Femur (tissue), 1 donor: ENCODE measurements around the gene FMO2.

Experiments used
- DNase-seq: peaks from one replicate; pipeline ENCODE4 v3.0.0-alpha.2; 2017

Gene FMO2, protein sequence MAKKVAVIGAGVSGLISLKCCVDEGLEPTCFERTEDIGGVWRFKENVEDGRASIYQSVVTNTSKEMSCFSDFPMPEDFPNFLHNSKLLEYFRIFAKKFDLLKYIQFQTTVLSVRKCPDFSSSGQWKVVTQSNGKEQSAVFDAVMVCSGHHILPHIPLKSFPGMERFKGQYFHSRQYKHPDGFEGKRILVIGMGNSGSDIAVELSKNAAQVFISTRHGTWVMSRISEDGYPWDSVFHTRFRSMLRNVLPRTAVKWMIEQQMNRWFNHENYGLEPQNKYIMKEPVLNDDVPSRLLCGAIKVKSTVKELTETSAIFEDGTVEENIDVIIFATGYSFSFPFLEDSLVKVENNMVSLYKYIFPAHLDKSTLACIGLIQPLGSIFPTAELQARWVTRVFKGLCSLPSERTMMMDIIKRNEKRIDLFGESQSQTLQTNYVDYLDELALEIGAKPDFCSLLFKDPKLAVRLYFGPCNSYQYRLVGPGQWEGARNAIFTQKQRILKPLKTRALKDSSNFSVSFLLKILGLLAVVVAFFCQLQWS

DNA sequence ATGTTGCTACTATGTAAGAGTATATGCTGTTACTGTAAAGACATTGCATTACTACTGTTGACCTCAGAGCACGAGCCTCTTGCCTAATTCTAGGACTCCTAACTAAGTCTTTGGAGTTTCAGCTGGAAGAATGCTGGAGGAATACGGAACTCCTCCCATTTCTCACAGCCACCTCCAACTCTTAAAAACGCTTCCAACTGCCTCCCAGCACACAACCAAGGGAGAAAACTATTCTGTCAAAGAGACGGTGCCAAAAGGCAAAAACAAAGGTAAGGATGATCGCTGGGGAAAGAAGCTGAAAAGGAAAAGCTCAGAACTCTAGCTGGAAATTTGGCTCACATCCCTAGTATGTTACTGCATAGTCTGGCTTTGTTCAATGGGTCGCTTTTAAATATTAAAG is at the start of gene FMO2:
Gene FMO2 (plus strand): TSS at position 210 of the 400 bp plus-strand sequence. CDS start 414 bp downstream, outside the sequence.
- DNase-seq, result peak; percentile 47

DNA sequence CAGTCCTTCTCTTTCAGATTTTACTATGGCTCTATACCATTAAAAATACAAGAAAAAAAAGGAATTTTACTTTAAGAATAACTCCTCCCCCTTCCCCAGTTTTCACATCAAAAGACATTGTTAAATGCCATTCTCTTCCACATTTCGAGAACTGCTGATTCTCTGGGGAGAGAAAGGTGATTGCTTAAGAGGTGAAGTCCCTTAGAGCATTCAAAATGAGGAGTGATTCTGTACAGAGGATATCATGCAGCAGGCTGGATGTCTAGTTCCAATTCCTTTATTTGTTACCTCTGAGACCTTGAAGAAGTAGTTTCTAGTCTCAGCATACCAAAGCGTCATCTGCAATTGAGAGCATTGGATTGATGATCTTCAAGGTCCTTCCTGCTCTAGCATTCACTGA is 47.5 kb upstream of the FMO2 start:
- no peak for DNase-seq

- DNase-seq, result no peak
These were observed 46.1 kb upstream of the FMO2 start for GRCh38 chr1:171138980-171139379.

GRCh38 chr1:171139890-171140289 is 45.2 kb upstream of the FMO2 start:
- DNase-seq, result no peak

- DNase-seq, result peak; percentile 44
These were observed 44.7 kb upstream of the FMO2 start for GRCh38 chr1:171140401-171140800.

DNA sequence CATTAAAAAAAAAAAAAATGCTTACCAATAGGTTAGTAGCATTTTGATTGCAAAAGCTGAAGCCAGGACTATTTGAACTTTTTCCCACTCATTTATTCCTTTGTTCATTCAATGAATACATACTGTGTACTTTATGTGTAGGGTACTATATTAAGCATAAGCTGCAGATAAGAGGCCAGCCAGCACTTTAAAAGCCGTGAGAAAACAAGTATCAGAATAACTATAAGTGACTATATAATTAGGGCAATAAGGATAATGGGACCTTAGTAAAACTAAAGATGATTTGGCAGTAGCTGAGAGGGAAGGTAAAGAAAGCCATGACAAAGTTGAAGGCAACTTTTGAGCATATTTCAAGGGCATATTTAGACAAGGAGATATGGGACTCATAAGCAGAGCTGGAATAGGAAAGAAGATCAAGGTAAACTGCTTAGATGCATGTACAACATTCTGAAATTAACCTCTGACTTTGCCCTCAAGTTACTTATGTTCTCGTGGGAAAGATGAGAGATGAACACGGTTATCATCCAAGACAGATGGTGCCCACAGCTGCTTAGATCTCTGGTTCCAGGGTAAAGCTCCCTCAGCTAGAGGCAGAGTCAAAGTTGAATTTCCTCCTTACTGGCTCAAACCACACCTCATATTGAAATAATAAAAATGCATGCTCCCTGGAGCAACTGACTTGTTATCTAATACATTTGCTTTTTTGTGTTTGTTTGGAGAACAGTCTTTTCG is 44.0 kb upstream of the FMO2 start:
- DNase-seq, result peak; percentile 34

DNA sequence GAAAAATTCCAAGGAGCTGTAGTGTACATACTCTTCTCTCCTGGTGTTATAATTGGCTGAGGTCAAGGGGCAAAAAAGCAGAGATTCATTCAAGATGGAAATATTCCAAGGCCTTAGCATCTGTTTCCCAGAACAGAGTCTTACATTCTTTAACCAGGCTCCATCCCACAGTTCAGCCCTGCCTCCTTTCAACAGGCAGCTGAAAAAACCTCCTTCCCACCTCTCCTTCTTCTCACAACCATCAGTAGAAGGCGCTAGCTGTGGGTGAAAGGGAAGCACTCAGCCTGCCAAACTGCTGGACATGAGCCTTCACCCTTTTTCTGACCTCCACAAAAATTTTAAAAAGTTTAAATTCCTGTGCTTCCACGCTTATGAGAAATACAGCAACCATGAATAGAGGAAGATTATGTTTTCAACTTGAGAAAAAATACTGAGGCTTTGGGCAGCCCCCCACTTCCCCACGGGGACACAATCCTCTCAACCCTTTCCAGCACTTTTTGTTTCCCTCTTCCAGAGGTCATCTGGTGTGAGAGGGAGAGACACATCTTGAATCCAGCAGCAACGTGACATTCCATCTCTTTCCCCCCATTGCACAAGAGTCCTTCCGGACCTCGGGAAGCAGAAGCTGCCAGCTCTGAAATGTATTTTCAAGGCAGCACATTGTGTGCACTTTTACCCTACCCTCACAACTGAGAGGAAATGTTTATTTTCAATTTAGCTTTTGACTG is 43.2 kb upstream of the FMO2 start:
- peak; percentile 85 for DNase-seq

DNA sequence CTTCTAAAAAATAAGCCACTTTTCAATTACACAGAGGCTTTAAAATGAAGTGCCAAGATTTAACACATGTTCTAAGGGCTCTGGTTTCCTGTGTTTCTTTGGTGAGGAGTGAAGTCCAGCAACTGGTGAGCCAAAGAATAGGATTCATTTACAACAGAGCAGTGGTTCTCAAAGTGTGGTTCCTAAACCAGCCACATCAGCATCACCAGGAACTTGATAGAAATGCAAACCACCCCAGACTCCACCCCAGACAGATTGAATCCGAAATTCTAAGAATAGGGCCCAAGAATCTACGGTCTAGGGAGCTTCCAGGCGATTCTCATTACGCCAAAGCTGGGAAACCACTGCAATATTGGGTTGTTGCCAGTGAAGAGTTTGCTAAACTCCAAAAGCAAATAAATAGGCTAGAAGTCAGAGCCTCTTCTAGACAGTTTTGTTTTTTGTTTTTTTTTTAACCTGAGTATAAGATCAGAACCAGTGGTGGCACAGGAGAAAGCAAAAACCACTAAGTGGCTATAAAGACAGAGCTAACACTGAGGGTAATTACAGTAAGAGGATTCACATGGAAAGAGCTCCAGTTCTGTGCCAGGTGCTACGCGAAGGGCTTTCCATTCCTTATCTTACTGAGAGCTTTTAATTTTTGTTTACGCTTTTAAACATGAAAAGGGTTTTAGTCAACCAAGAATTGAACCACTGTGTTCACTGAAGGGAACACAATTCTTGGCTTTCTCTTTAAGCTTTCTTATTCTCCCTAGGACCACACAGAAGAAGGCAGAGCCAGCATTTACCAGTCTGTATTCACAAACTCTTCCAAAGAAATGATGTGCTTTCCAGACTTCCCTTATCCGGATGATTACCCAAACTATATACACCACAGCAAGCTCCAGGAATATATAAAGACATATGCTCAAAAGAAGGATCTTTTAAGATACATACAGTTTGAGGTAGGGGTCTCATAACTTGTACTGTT is 42.4 kb upstream of the FMO2 start:
- DNase-seq, result peak; percentile 84

DNA sequence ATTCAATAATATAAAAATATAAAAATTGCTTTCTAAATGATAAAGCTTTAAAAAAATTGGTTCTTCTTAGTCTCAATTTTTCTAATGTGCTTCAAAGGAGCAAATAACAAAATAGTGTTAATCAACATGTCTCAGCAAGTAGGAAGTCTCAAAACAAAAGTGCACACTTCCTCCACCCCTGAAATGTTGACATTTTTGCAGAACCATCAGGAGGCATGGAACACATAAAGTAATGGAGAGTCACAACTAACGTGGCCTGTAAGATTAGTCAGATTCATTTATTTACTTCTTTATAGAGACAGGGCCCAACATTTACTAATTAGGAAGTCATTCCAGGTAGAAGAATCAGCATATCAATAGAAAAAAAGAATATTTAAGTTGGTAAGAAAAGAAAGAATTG is 34.9 kb upstream of the FMO2 start:
- DNase-seq, result no peak

DNA sequence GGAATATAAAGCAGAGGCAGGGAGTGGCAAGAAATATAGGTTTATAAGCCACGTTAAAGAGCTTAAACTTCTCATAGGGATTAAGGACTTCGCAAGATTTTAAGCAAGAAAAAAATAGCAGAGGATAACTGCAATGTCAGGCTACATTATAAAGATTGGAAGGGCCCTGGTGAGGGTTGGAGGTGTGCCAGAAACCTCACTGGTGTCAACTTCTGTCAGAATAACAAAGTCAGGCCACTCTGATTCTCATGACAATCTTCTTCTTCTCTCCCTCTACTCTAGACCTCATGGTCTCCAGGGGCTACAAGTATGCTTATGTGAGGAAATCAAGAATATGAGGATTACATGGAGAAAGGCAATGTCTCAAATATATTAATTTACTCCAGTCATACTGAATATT is 32.6 kb upstream of the FMO2 start:
- peak; percentile 36 for DNase-seq

DNA sequence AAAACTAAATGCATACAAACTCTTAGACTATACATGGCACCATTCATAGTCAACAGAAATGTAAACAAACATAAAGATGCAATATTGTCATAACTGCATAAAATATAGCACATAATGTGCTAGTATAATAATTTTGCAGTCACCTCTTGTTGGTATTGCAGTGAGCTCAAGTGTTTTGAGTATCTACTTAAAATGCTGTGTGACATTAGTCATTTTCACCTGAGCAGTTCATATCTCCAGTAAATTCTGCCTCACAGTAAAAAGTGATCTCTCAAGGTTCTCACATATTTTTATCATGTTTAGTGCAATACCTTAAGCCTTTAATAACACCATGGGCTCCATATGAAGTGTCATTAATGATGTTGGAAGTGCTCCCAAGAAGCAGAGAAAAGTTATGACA is 29.6 kb upstream of the FMO2 start:
- DNase-seq, result no peak

GRCh38 chr1:171158096-171158495 is 27.0 kb upstream of the FMO2 start:
- no peak for DNase-seq

DNA sequence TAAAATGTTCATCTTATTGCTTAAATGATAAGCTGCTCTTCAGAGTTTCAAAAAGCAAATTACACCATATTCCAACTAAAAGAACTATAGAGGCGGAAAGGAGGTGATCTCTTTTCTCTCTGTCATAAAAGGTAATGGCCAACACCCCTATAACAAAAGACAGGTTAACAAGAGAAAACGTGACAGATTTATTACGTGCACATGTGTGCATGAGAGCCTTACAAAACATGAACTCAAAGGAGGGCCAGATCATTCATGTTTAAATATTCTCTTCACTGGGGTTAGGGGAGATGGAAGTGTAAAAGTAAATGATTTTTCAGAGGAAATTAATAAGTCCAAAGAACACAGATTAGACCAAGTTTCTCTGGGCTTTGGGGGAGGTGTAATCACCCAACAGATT is 26.5 kb upstream of the FMO2 start:
- DNase-seq, result no peak

DNA sequence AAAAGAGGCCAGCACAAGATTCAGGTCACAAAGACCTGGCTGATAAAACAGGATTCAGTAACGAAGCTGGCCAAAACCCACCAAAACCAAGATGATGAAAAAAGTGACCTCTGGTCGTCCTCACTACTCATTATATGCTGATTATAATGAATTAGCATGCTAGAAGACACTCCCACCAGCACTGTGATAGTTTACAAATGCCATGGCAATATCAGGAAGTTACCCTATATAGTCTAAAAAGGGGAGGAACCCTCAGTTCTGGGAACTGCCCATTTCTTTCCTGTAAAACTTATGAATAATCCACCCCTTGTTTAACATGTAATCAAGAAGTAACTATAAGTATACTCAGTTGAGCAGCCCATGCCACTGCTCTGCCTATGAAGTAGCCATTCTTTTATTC is 26.0 kb upstream of the FMO2 start:
- DNase-seq, result no peak

GRCh38 chr1:171160211-171160610 is 24.9 kb upstream of the FMO2 start:
- no peak for DNase-seq

GRCh38 chr1:171160639-171161354 is 24.3 kb upstream of the FMO2 start:
- no peak for DNase-seq

DNA sequence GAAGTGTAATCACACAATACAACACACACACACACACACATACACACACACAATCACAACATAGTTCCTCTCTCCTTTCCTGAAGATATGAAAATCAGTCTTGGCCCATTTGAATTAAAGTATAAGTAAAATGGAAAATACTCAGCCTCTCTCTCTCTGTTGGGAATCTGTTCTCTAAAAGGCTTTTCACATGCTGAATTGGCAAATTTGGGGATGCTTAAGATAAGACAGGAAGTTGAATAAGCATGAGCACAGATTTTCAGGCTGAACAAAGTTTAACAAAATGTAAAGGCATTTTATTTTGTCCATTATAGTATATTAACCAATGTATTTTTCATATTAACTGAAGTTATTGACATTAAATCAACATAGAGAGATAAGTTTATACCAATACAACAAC is 23.7 kb upstream of the FMO2 start:
- DNase-seq, result no peak

- no peak for DNase-seq
These were observed 18.7 kb upstream of the FMO2 start for GRCh38 chr1:171166361-171166760.

DNA sequence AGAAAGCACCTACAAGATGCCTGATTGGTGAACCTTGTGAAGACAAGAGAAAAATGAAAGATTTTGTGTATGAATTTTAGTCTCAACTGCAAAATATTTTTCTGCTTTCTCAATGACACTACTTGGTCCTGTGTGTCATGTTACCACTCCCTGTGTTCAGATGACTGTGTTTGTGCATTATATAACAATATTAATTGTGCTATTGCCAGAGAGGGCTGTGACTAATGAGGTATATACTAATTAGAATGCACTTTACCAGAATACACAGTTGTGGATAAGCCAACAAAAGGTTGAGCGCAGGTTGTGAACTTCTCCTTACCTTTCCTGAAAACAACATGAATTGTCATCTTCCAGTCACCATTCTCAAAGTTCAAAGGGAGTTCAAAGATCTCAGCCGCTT is 17.3 kb upstream of the FMO2 start:
- no peak for DNase-seq

DNA sequence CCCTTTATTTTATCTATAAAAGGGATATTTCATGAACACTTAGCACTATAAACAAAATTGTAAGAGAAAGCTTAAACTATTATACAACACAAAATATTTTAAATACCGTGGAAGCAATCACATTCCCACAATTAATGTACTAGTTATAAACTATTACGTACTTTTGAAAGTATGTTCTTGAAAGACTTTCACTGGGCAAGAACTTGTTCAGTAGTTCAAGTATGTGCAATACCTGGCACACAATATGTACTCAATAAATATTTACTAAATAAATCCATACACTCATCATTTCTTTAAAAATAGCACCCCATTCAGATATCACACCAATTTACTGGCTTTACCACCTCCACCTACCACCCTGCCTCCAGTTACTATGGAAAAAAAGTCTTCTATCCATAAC is 12.6 kb upstream of the FMO2 start:
- no peak for DNase-seq

- DNase-seq, result no peak
These were observed 12.0 kb upstream of the FMO2 start for GRCh38 chr1:171173069-171173468.
